GM18858 (cell line): ENCODE measurements around the gene JCHAIN.
"Not testable (repeated sequence)": the region's sequence is repeated elsewhere in the genome, so short reads cannot be mapped to it uniquely, and the experiment has no call there.

ENCODE experiments used
- ATAC-seq: cut with Tn5 transposase; IDR thresholded peaks from one replicate; pipeline ENCODE4 v1.9.1; 2021; ENCODE audit not compliant: unreplicated experiment

JCHAIN gene

DNA sequence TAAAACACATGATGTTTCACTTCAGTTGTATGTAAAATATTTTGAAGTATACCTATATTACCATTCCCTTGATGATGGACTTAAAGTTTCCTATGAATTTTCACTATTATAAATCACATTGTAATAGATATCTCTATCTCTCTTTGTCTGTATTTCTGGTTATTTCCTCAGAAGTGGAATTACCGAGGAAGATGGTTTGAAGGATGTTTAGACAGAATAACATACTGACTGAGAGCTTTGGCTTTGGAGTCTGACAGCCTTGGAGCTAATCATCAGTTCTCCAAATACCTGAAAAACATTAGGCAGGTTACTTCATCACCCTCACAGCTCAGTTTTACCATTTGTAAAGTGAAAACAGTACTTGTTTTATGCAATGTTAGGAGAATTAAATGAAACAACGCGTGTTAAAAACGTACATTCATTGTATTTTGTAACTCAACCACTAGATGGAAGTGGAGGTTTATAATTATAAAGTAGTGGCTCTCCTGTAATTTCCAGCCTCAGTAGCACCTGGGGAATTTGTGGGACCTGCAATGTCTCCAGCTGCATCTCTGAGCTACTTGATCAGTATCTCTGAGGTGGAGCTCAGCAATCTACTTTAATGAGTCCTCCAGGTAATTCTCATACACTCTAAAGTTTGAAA is 14.3 kb downstream of the JCHAIN start:
- ATAC-seq: peak; percentile 49

DNA sequence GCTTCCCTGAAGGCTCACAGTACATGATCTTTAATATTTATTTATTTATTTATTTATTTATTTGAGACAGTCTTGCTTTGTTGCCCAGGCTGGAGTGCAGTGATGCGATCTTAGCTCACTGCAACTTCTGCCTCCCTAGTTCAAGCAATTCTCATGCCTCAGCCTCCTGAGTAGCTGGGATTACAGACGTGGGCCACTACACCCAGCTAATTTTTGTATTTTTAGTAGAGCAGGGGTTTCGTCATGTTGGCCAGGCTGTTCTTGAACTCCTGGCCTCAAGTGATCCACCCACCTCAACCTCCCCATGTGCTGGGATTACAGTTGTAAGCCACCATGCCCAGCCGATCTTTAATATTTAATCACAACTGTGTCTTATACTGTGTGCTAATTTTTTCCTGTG is 15.6 kb downstream of the JCHAIN start:
- ATAC-seq: not testable (repeated sequence)

GRCh38 chr4:70640192-70640591 is 26.1 kb downstream of the JCHAIN start:
- peak; percentile 78 for ATAC-seq

DNA sequence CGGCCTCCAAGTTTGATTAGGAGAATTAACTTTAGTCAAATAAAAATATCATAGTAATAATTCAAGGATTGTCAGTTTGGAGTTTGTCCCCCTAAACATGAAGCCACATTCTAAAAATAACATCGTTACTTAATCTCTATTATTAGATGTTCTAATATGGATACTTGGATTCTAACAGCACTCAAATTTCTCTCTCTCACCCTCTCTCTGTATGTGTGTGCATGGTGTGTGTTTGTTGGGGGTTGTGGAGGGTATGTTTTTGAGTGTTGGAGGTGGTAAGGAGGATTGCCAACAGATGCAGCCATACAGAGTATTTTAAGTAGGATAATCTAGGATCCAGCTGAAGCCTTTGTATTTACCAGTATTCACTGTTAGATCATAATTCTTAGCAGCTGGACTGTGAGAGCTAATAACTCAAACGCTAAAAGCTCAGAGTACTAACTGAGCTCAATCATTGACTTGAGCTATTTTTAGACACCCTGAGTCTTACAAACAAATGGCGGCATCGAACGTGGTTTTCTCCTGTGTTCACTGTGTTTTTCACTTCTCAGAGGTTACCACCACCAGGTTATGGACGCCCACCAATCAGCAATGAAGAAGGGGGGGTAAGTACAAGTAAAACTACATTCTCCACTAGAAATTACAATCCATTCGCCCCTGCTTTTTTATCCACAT is 28.9 kb downstream of the JCHAIN start:
- ATAC-seq: no peak

DNA sequence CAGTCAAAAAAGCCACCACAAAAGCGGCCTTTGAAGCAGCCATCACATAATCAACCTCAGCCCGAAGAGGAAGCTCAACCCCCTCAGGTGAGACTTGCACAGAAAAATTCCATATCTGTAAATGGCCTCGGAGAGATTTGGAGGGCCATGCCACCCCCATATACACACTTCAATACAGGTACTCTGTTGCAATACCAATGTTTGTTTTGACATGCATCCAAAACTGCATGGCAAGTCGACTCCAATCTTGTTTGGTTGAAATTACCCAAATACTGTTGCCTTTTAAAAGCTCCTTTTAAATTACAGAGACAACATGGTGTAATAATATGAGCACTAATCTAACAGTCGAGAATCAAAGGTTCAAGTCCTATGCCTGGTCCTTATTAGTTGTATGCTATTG is 31.8 kb downstream of the JCHAIN start:
- ATAC-seq: no peak

- ATAC-seq: no peak
These were observed 34.3 kb downstream of the JCHAIN start for GRCh38 chr4:70632028-70632427.

DNA sequence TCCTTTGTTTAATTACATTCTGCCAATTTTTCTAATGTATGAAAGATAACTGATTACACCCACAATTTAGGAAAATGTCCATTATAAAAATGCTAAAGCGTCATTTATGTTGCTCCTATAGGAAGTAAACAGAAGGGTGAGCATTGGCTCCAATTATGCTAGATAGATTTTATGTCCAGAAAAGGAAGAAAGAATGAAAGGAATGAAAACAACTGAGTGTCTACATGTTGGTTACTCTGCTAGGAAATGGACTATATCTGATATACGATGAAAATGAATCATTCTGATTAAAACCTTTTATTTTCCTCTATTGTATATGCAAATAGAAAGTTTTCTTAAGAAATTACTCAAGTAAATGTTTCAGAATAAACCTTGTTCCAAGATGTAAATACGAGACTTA is 36.1 kb downstream of the JCHAIN start:
- ATAC-seq: no peak

DNA sequence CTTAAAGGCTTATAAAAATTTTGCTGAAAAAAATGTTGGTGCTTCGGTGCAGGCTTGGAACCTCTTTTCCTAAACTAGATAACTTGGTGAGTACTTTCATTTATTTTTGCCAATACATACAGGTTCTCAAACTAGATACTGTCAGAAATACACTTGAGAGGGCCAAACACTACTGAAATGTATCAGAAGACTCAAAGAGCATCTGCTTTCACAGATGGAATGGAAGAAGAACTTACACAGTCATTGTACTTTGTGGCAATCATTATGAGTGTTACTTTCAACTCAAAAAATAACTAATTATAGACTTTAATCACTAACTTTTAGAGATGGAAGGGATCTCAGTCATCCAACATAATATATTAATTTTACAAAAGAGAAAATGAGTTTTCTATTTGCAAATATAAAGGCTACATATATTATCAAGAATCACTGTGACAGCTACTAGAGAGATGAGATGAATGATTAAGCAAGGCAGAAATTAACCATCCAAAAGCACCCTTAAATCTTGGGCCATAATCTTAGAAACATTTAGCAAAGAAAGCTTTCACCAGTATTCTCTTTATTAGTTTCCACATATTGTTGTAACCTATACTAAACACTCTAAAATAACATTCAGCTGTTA is 36.7 kb downstream of the JCHAIN start:
- peak; percentile 47 for ATAC-seq

DNA sequence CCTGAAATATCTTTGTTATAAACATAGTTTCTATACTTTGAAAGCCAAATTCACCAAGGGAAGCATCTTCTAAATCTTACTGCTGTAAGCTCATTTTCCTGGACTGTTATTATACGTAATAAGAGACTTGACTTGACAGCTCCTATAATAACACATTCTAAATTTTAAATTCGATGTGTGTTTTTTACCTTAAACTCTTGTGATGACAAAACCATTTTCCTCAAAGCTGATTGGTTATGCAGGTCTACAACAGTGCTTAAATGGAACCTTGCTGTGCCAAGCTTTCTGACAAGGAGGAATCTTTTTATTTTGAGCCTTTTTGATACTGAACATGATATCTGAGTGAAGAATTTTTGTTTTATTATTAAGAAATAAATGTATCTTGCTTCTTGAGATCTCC is 37.9 kb downstream of the JCHAIN start, which contains the start of gene ENAM:
Gene ENAM, plus strand, starts transcription at position 301 of the 400 bp plus-strand sequence. CDS start 757 bp downstream, outside the sequence.
- ATAC-seq: no peak

DNA sequence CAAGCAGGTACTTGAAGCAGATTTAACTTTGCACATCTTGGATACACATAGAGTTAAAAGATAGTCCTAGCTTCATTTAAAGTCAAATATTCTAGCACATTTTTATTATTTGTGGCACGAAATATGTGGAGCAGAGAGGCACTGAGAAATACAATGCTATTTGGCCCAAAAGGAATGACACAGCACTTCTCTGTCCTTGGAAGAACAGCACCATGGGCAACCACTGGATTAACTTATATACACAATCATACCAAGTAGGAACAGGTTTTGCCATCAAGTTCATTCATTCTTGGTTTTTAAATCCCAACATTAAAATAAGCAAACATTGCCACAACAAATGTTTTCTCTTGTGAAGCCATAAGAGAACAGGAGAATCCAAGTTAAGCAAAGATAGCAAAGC is 38.7 kb downstream of the JCHAIN start:
- ATAC-seq: no peak

- no peak for ATAC-seq
These were observed 42.0 kb downstream of the JCHAIN start for GRCh38 chr4:70624226-70624793.

DNA sequence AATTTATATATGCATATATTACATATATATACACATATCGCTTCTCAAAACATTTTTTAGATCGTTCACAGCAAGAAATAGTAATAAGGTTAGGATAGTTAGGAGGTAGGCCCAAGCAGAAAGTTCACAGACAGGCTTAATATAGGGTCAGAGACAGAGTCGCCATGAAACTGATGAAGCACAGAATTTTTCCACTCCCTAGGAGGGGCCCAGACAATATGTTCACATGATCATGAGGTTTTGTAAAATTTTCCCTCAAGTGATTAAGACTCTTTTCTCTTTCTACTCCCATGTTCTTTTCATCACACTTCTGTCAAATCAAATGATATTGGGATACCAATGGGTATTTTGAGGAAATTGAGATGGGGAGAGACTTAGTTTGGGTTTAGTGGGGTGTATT is 43.0 kb downstream of the JCHAIN start:
- no peak for ATAC-seq

DNA sequence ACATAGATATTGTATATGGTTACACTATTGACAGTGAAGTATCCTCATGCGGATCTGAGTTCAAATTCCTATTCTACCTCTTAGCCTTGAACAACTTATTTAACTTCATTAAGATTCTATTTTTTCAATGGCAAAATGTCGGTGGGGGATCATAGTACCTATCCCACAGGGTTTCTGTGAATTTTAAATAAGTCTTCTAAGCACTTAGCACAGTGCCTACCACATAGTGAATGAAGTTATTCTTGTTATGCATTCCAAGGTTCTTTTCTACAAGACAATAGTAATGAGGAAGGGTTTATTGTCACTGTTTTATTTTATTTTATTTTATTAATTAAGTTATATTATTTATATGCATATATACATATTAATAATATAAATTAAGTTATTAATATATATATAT is 46.5 kb downstream of the JCHAIN start:
- no peak for ATAC-seq

- ATAC-seq: no peak
These were observed 47.0 kb downstream of the JCHAIN start for GRCh38 chr4:70619288-70619687.

DNA sequence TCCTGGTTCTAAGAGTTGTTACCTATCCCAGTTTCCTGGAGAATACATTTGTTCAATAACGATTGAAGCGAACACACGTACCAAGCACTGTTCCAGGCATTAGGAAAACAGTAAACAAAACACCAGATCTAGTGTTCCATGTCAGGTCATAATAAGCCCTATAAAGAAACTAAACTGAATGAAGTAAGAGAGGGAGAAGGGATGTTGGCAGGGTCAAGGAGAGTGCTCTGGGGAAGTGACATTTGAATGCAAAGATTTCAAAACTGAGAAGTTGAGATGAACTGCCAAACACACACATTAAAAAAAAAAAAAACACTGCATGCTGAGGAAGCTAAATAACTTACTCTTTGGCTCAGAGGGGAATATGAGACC is 52.1 kb downstream of the JCHAIN start:
- ATAC-seq: no peak

DNA sequence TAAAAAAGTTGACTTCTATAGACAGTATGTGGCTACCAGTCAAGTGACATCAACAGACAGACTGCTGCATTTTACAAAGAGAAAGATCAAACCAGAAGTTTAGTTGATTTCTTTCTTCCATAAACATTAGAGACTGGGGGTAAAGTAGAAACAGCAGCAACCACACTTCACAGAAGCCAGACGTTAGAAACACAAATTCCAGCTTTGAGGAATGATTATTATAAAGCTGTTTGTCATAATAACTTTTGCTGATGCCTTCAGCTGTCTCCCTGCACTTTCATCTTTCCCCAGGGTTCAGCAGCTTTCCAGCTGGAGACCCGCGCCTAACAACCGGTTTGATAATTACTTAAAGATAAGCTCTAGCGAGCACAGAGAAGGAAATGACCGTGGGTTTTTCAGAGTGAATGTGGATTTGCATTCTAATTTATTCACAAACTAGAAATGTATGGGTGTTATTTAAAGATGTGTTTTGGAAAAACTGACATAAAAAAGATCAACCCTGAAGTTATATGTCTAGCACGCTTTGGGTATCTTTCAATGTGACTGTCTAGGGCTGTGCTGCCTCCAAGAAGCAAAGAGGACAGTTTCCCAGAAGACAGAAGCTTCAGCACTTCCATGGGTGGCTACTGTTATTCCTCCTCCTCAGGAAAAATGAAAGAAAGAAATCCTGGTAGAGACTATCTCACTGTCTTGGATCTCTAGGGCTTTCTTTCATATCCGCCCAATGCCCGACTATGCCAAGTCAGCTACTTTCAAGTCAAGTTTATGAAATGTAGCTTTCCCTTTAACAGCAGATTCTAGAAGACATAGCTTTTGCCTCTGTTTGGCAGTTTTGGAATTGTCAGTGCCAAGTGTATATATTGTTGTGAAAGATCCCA is 52.8 kb downstream of the JCHAIN start:
- peak; percentile 59 for ATAC-seq

- ATAC-seq: no peak
These were observed 58.0 kb downstream of the JCHAIN start for GRCh38 chr4:70608324-70608723.

DNA sequence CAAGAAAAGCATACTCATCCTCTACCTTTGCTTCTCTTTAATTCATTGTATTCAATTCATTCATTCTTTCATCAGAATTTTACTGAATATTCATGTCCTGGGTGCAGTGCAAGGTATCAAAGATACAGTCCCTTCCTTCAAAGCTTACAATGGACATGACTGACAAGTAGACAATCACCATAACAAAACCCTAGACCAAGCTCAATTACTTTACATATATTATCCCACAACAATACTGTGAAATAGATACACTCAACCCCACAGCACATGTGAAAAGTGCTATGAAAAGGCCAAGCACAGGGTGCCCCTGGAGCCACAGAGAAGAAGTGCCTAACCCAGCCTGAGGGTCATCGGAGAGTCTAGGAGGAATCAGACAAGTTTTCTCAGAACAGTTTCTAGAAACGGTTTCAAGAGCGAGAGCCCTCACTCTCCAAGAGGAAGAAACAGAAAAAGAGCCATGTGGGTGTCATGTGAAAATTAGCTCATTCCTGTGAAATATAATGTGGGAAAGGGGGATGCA is 58.9 kb downstream of the JCHAIN start:
- ATAC-seq: no peak

GRCh38 chr4:70606459-70606858 is 59.8 kb downstream of the JCHAIN start:
- ATAC-seq: no peak
